ENCODE data around the gene HECTD4.

The HECTD4 gene

DNA sequence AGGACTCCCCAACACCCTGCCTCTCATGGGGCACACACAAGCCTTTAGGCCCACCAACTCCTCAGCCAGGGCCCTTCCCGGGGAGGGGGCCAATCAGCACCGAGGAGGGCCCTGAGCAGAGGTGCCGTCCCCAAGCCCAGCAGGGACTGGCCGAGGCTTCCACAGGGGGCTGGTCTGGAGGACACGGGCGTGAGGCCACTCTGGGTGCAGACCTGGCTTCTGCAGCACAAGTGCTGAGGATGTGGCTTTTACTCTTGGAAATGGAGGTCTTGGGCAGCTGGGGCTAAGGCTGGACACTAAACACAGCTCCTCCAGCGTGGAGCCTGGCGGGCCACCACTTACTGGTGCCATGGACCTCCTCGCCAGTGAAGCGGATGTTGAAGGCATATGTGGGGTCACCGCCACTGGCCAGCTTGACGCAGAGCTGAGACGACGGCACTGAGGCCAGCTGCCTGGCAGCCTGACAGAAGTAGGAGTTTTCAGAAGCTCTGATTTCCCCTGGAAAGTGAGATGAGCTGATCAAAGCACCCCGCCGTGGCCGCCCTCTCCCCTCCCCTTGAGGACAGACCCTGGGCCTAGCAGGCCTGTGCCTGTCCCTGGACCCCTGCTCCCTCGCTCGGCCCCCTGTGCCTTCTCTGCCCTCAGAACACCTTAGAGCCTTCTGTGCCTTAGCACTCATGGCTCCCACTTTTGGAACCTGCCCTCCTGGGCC lies 212.9 kb downstream of the HECTD4 start:
- H3K27me3 ChIP-seq (replicated peaks; ENCODE audit: control insufficient read depth, insufficient read depth, low read length), result no peaks in the 10 kb centered on the region
- no peak for DNase-seq (ENCODE audit: extremely low read depth, insufficient read length)
- H3K36me3 ChIP-seq (ENCODE audit: control insufficient read depth, insufficient read depth, low read length), result peaks cover 36% of the 10 kb centered on the region
- TF ChIP-seq, protein P1, sequence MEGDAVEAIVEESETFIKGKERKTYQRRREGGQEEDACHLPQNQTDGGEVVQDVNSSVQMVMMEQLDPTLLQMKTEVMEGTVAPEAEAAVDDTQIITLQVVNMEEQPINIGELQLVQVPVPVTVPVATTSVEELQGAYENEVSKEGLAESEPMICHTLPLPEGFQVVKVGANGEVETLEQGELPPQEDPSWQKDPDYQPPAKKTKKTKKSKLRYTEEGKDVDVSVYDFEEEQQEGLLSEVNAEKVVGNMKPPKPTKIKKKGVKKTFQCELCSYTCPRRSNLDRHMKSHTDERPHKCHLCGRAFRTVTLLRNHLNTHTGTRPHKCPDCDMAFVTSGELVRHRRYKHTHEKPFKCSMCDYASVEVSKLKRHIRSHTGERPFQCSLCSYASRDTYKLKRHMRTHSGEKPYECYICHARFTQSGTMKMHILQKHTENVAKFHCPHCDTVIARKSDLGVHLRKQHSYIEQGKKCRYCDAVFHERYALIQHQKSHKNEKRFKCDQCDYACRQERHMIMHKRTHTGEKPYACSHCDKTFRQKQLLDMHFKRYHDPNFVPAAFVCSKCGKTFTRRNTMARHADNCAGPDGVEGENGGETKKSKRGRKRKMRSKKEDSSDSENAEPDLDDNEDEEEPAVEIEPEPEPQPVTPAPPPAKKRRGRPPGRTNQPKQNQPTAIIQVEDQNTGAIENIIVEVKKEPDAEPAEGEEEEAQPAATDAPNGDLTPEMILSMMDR (IDR thresholded peaks at IDR 0.05; ENCODE audit: insufficient read depth, low read length, poor library complexity, severe bottlenecking), result no peak
- no peak overlapping the region for H3K4me3 ChIP-seq (replicated peaks; ENCODE audit: low read depth, low read length)

GRCh38 chr12:112168561-112168971 lies 213.7 kb downstream of the HECTD4 start:
- TF ChIP-seq, protein P1 (IDR thresholded peaks at IDR 0.05; ENCODE audit: insufficient read depth, low read length, poor library complexity, severe bottlenecking), result no peak
- H3K4me3 ChIP-seq (replicated peaks; ENCODE audit: low read depth, low read length), result no peak overlapping the region
- no peaks in the 10 kb centered on the region for H3K27me3 ChIP-seq (replicated peaks; ENCODE audit: control insufficient read depth, insufficient read depth, low read length)
- H3K36me3 ChIP-seq (ENCODE audit: control insufficient read depth, insufficient read depth, low read length), result peaks cover 37% of the 10 kb centered on the region
- no peak for DNase-seq (ENCODE audit: extremely low read depth, insufficient read length)

DNA sequence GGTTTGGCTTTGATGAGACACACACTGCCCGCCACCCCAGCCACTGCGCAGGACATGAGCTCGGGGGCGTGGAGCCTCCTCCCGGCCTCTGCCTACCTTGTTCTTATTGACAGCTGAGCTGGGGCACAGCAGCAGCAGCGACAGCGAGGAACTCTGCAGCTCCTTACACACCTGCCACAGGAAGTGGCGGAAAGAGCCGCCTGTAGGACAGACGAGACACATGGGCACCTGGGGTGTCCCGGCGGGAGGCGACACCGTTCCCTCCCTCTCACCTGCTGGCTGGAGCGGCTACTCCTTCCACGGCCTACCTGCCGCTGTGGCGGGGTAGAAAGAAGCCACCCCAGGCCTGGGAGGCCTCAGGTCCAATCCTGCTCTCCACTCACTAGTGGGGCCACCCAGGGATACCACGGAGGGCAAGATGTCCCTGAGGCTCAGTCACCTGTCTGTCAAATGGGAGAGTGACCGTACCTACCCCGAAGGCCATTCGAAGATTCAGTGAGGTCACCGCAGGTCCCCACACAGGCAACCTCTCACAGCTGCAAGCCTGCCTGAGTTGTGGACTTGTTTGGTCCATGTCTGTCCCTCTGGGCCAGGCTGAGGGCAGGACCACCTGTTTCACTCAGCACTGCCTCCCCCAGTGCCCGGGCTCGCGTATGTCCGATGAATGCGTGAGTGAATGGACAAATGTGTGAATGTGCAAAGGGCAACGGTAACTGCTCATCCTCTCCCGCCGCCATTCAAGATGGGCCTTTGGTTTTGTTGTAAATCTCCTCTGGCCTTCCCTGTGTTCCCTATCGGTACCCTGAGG lies 214.3 kb downstream of the HECTD4 start:
- Histone ChIP-seq H3K4me3 (replicated peaks; ENCODE audit: low read depth, low read length) (no peak overlapping the region), H3K27me3 (replicated peaks; ENCODE audit: control insufficient read depth, insufficient read depth, low read length) (no peaks in the 10 kb centered on the region), H3K36me3 (ENCODE audit: control insufficient read depth, insufficient read depth, low read length) (peaks cover 41% of the 10 kb centered on the region)
- DNase-seq (ENCODE audit: extremely low read depth, insufficient read length), result no peak
- TF ChIP-seq, protein P1 (IDR thresholded peaks at IDR 0.05; ENCODE audit: insufficient read depth, low read length, poor library complexity, severe bottlenecking), result no peak

GRCh38 chr12:112167031-112167461 lies 215.2 kb downstream of the HECTD4 start:
- no peaks in the 10 kb centered on the region for H3K27me3 ChIP-seq (replicated peaks; ENCODE audit: control insufficient read depth, insufficient read depth, low read length)
- DNase-seq (ENCODE audit: extremely low read depth, insufficient read length), result no peak
- H3K36me3 ChIP-seq (ENCODE audit: control insufficient read depth, insufficient read depth, low read length), result peaks cover 36% of the 10 kb centered on the region
- TF ChIP-seq, protein P1 (IDR thresholded peaks at IDR 0.05; ENCODE audit: insufficient read depth, low read length, poor library complexity, severe bottlenecking), result no peak
- no peak overlapping the region for H3K4me3 ChIP-seq (replicated peaks; ENCODE audit: low read depth, low read length)

GRCh38 chr12:112166051-112167015 lies 215.9 kb downstream of the HECTD4 start:
- Histone ChIP-seq H3K36me3 (ENCODE audit: control insufficient read depth, insufficient read depth, low read length) (peaks cover 37% of the 10 kb centered on the region), H3K27me3 (replicated peaks; ENCODE audit: control insufficient read depth, insufficient read depth, low read length) (no peaks in the 10 kb centered on the region), H3K4me3 (replicated peaks; ENCODE audit: low read depth, low read length) (no peak overlapping the region)
- no peak for DNase-seq (ENCODE audit: extremely low read depth, insufficient read length)
- TF ChIP-seq, protein P1 (IDR thresholded peaks at IDR 0.05; ENCODE audit: insufficient read depth, low read length, poor library complexity, severe bottlenecking), result no peak
